ENCODE measurements around the gene POLD1.

Gene POLD1

GRCh38 chr19:50447750-50448149 lies 63.6 kb downstream of the POLD1 start:
- TF ChIP-seq, protein P1, sequence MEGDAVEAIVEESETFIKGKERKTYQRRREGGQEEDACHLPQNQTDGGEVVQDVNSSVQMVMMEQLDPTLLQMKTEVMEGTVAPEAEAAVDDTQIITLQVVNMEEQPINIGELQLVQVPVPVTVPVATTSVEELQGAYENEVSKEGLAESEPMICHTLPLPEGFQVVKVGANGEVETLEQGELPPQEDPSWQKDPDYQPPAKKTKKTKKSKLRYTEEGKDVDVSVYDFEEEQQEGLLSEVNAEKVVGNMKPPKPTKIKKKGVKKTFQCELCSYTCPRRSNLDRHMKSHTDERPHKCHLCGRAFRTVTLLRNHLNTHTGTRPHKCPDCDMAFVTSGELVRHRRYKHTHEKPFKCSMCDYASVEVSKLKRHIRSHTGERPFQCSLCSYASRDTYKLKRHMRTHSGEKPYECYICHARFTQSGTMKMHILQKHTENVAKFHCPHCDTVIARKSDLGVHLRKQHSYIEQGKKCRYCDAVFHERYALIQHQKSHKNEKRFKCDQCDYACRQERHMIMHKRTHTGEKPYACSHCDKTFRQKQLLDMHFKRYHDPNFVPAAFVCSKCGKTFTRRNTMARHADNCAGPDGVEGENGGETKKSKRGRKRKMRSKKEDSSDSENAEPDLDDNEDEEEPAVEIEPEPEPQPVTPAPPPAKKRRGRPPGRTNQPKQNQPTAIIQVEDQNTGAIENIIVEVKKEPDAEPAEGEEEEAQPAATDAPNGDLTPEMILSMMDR (IDR thresholded peaks at IDR 0.05; ENCODE audit: control extremely low read depth, extremely low read depth, low read depth, missing control alignments): no peak
- ChIA-PET POLR2A (no interaction called here), CTCF (interaction anchor here (1.3 to 1.5 kb wide), 3 partner anchors 13 to 90 kb away, joined by 3 to 10 read pairs (median 4); no protein-coding TSS in a partner anchor)
- DNase-seq (ENCODE audit: extremely low spot score): no peak

DNA sequence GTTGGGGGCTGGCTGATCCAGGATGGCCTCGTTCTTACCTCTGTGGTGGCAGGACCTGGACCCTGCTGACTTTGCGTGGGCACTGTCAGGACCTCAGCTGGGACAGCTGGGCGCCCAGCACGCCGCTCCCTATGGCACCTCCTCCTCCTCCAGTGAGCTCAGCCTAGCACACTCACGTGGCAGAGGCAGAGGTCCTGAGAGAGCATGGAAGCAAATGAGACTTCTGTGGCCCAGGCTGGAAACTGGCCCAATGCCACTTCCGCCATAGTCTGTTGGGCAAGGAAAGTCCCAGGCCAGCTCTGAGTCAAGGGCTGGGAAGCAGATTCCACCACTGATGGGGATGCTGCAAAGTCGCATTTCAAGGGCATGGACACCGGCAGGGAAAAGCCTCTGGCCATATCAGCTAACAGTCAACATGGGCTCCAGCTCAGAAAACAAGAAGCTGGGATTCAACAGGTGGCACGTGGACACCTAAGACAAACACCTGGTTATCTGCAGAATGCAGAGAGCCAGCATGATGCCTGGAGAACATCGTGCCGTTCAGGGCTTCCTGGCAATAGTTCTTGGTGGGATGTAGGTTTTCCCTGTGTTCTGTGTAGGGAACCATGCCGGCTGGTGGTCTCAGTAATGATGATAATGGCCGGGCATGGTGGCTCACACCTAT lies 65.2 kb downstream of the POLD1 start:
- TF ChIP-seq, protein P1 (IDR thresholded peaks at IDR 0.05; ENCODE audit: control extremely low read depth, extremely low read depth, low read depth, missing control alignments): no peak
- DNase-seq (ENCODE audit: extremely low spot score): no peak
- ChIA-PET POLR2A (no interaction called here), CTCF (interaction anchor here (1.0 to 1.9 kb wide), 4 partner anchors 9 to 34 kb away, joined by 3 to 8 read pairs (median 5); no protein-coding TSS in a partner anchor)

- TF ChIP-seq, protein P1 (IDR thresholded peaks at IDR 0.05; ENCODE audit: control extremely low read depth, extremely low read depth, low read depth, missing control alignments): no peak
- no peak for DNase-seq (ENCODE audit: extremely low spot score)
- ChIA-PET CTCF (interaction anchor here (1.1 to 1.9 kb wide), 6 partner anchors 10 to 106 kb away, joined by 3 to 8 read pairs (median 4); no protein-coding TSS in a partner anchor), POLR2A (no interaction called here)
These were observed 66.4 kb downstream of the POLD1 start for GRCh38 chr19:50450369-50451222.

DNA sequence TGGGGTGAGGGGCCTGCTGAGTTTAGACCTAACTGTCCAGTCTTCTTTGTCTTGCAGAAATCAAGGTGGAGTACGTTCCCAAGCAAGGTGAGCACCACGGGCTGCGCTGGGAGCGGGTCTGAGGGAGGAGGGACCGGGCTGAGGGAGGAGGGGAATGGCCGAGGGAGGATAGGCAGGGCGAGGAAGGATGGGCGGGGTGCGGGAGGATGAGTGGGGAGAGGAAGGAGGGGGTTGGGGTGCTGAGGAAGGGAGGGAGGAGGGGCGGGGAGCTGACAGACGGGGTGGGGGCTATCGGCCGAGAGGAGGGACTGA lies 67.0 kb downstream of the POLD1 start:
- DNase-seq (ENCODE audit: extremely low spot score): no peak
- TF ChIP-seq, protein P1 (IDR thresholded peaks at IDR 0.05; ENCODE audit: control extremely low read depth, extremely low read depth, low read depth, missing control alignments): no peak
- CTCF ChIA-PET: interaction anchor here (1.1 to 1.9 kb wide), 4 partner anchors 9 to 105 kb away, joined by 3 to 8 read pairs (median 5); no protein-coding TSS in a partner anchor
- POLR2A ChIA-PET: no interaction called here

DNA sequence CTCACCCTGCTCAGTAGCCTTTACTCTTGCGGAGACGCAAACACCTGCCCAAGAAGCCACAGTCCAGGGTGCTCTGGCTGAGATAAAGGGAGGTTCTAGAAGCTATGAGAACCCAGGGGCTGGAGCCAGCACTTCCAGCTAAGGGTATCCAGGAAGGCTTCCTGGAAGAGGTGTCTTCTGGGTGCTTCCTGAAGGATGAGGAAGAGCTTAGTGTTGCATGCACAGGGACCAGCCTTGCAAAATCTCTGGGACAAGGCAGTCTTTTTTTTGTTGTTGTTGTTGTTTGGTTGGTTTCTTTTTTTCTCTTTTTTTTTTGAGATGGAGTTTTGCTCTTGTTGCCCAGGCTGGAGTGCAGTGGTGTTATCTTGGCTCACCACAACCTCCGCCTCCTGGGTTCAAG lies 69.1 kb downstream of the POLD1 start:
- CTCF ChIA-PET: interaction anchor here (0.8 to 0.9 kb wide), 2 partner anchors 9 to 11 kb away, joined by 3 to 4 read pairs; no protein-coding TSS in a partner anchor
- no peak for DNase-seq (ENCODE audit: extremely low spot score)
- TF ChIP-seq, protein P1 (IDR thresholded peaks at IDR 0.05; ENCODE audit: control extremely low read depth, extremely low read depth, low read depth, missing control alignments): no peak
- POLR2A ChIA-PET: no interaction called here

DNA sequence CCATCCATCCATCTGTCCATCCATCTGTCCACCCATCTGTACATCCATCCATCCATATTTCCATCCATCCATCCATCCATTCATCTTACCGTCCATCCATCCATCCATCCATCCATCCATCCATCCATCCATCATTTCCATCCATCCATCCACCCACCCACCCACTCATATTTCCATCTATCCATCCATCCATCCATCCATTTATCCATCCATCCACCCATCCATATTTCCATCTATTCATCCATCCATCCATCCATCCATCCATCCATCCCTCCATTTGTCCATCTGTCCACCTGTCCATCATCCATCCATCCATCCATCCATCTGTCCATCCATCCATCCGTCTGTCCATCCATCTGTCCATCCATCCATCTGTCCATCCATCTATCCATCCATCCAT lies 71.8 kb downstream of the POLD1 start:
- POLR2A ChIA-PET: no interaction called here
- TF ChIP-seq, protein P1 (IDR thresholded peaks at IDR 0.05; ENCODE audit: control extremely low read depth, extremely low read depth, low read depth, missing control alignments): no peak
- no peak for DNase-seq (ENCODE audit: extremely low spot score)
- CTCF ChIA-PET: no interaction called here

Measured in GM10248 (cell line).